OCI-LY7 (cell line): ENCODE results near the gene FEZ2.

Experiments
- CTCF ChIP-seq: fragments of 200-600 bp; sonication (generic); conservative IDR thresholded peaks from 2 replicates; pipeline ENCODE4 v1.5.1; 2014; ENCODE audit warnings: mild to moderate bottlenecking, antibody characterized with exemption, low read length, moderate library complexity, mixed read lengths
- EZH2phosphoT487 ChIP-seq: fragments of 200-600 bp; sonication (generic); IDR thresholded peaks from 2 replicates; pipeline ENCODE4 v1.6.1; 2018; ENCODE audit warnings: low read depth, borderline replicate concordance, mild to moderate bottlenecking, mixed run types, antibody characterized with exemption, low read length, moderate library complexity, mixed read lengths

DNA sequence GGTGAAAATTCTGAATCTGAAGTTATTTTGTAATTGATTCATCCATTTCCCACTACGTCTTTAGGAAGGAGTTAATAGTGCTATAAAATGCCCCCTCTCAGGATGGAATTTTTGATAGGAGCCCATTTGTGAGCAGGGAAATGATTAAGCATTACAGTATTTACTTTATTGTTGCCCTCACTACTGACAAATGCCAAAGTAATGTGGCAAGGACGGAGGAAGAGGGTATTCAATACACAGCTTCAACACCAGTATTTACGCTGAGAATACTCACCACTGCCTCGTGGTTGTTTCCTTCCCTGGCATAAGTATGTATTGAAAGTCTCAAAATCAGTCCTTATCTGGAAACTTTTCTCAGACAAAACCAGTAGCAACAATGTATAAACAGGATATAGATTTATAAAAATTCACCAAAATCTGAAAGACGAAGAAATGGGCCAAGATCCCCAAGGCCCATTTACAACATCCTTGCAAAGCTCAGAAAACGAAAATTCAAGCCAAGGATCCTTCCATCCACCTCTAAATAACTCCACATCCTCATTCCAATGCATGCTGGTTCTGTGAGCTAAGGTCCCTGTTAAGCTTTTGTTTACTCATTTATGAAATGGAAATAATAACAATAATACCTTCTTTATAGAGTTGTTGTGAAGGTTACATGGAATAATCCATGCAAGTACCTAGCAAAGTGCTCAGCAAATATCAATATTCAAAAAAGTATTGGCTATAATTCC is 29.3 kb downstream of the FEZ2 start:
- TF ChIP-seq CTCF (no peak), EZH2phosphoT487 (no peak)
